HCT116 (cell line): ENCODE results near the gene TMEM209.

ENCODE experiments used
- CEBPB ChIP-seq: IDR thresholded peaks from 2 replicates; pipeline ENCODE4 v1.6.1; 2012; ENCODE audit warnings: low read depth
- EZH2phosphoT487 ChIP-seq: fragments of 200-600 bp; IDR thresholded peaks from 2 replicates; pipeline ENCODE4 v1.6.1; 2018; ENCODE audit warnings: antibody characterized with exemption, borderline replicate concordance
- POLR2A ChIP-seq: IDR thresholded peaks from 2 replicates; pipeline ENCODE4 v1.7.0; 2011; ENCODE audit warnings: borderline replicate concordance; ENCODE audit not compliant: insufficient read depth, insufficient read length; ENCODE audit errors: extremely low read depth
- POLR2AphosphoS5 ChIP-seq: IDR thresholded peaks from 2 replicates; pipeline ENCODE4 v1.6.1; 2011; ENCODE audit warnings: mild to moderate bottlenecking, low read depth, low read length, moderate library complexity
- SP1 ChIP-seq: IDR thresholded peaks from 2 replicates; pipeline ENCODE4 v1.6.1; 2012; ENCODE audit warnings: low read depth
- ZNF274 ChIP-seq: fragments of 200-500 bp; sonication (Bioruptor generic); IDR thresholded peaks from 2 replicates; pipeline ENCODE4 v1.6.1; 2014; ENCODE audit warnings: mild to moderate bottlenecking, low read depth, low read length, inconsistent platforms
- TF ChIP-seq, protein P1 (sequence below), 3 experiments: fragments of 200-600 bp in 1 of 3; sonication (generic) in 1 of 3; IDR thresholded peaks in 2 of 3; conservative IDR thresholded peaks in 1 of 3; 2 replicates each; pipeline ENCODE4 v1.5.1; 2012 to 2017; ENCODE audit warnings: low read depth in 2 of 3, low read length in 2 of 3, antibody characterized with exemption in 1 of 3, borderline replicate concordance in 1 of 3, control low read depth in 1 of 3, mild to moderate bottlenecking in 1 of 3, mixed read lengths in 1 of 3, mixed run types in 1 of 3, moderate library complexity in 1 of 3; ENCODE audit not compliant: insufficient read depth in 1 of 3

- TF ChIP-seq POLR2A (no peak), ZNF274 (no peak), POLR2AphosphoS5 (no peak), EZH2phosphoT487 (no peak), CEBPB (no peak), SP1 (no peak)
- TF ChIP-seq, protein P1, sequence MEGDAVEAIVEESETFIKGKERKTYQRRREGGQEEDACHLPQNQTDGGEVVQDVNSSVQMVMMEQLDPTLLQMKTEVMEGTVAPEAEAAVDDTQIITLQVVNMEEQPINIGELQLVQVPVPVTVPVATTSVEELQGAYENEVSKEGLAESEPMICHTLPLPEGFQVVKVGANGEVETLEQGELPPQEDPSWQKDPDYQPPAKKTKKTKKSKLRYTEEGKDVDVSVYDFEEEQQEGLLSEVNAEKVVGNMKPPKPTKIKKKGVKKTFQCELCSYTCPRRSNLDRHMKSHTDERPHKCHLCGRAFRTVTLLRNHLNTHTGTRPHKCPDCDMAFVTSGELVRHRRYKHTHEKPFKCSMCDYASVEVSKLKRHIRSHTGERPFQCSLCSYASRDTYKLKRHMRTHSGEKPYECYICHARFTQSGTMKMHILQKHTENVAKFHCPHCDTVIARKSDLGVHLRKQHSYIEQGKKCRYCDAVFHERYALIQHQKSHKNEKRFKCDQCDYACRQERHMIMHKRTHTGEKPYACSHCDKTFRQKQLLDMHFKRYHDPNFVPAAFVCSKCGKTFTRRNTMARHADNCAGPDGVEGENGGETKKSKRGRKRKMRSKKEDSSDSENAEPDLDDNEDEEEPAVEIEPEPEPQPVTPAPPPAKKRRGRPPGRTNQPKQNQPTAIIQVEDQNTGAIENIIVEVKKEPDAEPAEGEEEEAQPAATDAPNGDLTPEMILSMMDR (IDR thresholded peaks at IDR 0.05 in 2 of 3, conservative IDR thresholded peaks at IDR 0.05 in 1 of 3; ENCODE audit: borderline replicate concordance in 1 of 3, insufficient read depth in 1 of 3, low read depth in 2 of 3, low read length in 2 of 3) = peak in 2 of 3 experiments; percentile 12 to 20; a peak in 1 of 6 replicates
Observed at GRCh38 chr7:130207033-130207432, 1.8 kb upstream of the TMEM209 start.
